ENCODE measurements around the gene PKNOX2. TPM values are rescaled to one million over a fixed set of nuclear protein-coding genes. Genes with fewer than 3 reads are reported as not detected.

The PKNOX2 gene
- total RNA-seq, 6 experiments from 2014 or later: 0.10 TPM; not detected in 5

GRCh38 chr11:125379565-125379964 is 215.0 kb downstream of the PKNOX2 start:
- DNase-seq: no peak
- no peak overlapping the region for H3K4me3 Mint-ChIP-seq
- H3K27ac Mint-ChIP-seq: no peak overlapping the region
- H3K27me3 Mint-ChIP-seq (ENCODE audit: insufficient read depth): peaks cover 33% of the 10 kb centered on the region
- no peaks in the 10 kb centered on the region for H3K4me1 Mint-ChIP-seq (ENCODE audit: low read depth)
- H3K9me3 Mint-ChIP-seq: no peaks in the 10 kb centered on the region
- H3K36me3 Mint-ChIP-seq (ENCODE audit: low read depth): no peaks in the 10 kb centered on the region
- no peak for TF ChIP-seq CTCF (IDR thresholded peaks at IDR 0.05)

GRCh38 chr11:125379981-125380380 is 215.4 kb downstream of the PKNOX2 start:
- Mint-ChIP-seq H3K4me3 (no peak overlapping the region), H3K36me3 (ENCODE audit: low read depth) (no peaks in the 10 kb centered on the region), H3K27me3 (ENCODE audit: insufficient read depth) (peaks cover 33% of the 10 kb centered on the region), H3K4me1 (ENCODE audit: low read depth) (no peaks in the 10 kb centered on the region), H3K27ac (no peak overlapping the region), H3K9me3 (no peaks in the 10 kb centered on the region)
- no peak for TF ChIP-seq CTCF (IDR thresholded peaks at IDR 0.05)
- no peak for DNase-seq

GRCh38 chr11:125380756-125381445 is 216.3 kb downstream of the PKNOX2 start:
- Mint-ChIP-seq H3K36me3 (ENCODE audit: low read depth) (no peaks in the 10 kb centered on the region), H3K4me1 (ENCODE audit: low read depth) (no peaks in the 10 kb centered on the region), H3K27me3 (ENCODE audit: insufficient read depth) (peaks cover 35% of the 10 kb centered on the region), H3K27ac (no peak overlapping the region), H3K9me3 (no peaks in the 10 kb centered on the region), H3K4me3 (no peak overlapping the region)
- TF ChIP-seq CTCF (IDR thresholded peaks at IDR 0.05): no peak
- no peak for DNase-seq

GRCh38 chr11:125381499-125382044 is 217.0 kb downstream of the PKNOX2 start:
- DNase-seq: no peak
- Mint-ChIP-seq H3K27ac (no peak overlapping the region), H3K36me3 (ENCODE audit: low read depth) (no peaks in the 10 kb centered on the region), H3K9me3 (no peaks in the 10 kb centered on the region), H3K4me3 (no peak overlapping the region), H3K4me1 (ENCODE audit: low read depth) (no peaks in the 10 kb centered on the region; the same call in 1 of the 2 replicates), H3K27me3 (ENCODE audit: insufficient read depth) (peaks cover 30% of the 10 kb centered on the region)
- TF ChIP-seq CTCF (IDR thresholded peaks at IDR 0.05): no peak

GRCh38 chr11:125382314-125382791 is 217.8 kb downstream of the PKNOX2 start:
- H3K4me3 Mint-ChIP-seq: no peak overlapping the region
- no peaks in the 10 kb centered on the region for H3K9me3 Mint-ChIP-seq
- H3K36me3 Mint-ChIP-seq (ENCODE audit: low read depth): no peaks in the 10 kb centered on the region
- TF ChIP-seq CTCF (IDR thresholded peaks at IDR 0.05): no peak
- no peak for DNase-seq
- H3K27me3 Mint-ChIP-seq (ENCODE audit: insufficient read depth): peaks cover 31% of the 10 kb centered on the region
- H3K27ac Mint-ChIP-seq: no peak overlapping the region
- H3K4me1 Mint-ChIP-seq (ENCODE audit: low read depth): no peaks in the 10 kb centered on the region; the same call in 1 of the 2 replicates

All from HFFc6 (cell line).